Cardiac septum (tissue), 1 donor: ENCODE data around the gene RFPL2. TPM values are rescaled to one million over a fixed set of nuclear protein-coding genes. Genes with fewer than 3 reads are reported as not detected.

Experiments
- total RNA-seq: library from RNA; stranded (reverse); fragmentation: NEBNext Ultra II Directional; extraction: Animal tissue kit (Norgen Biotek cat#: 25700); gene quantifications from one replicate; pipeline ENCODE4 v1.2.1, GENCODE V29; 2021
- donor health status: DM: no; HTN: no; CAD: no.

RFPL2 gene
- total RNA-seq, 1 donor from 2014 or later = not detected

Other genes with a start within 250 kb of the RFPL2 start
- gene SLC5A1, start 161.8 kb downstream of the RFPL2 start, total RNA-seq = 28.4 TPM
- not detected for gene C22orf42, start 45.8 kb downstream of the RFPL2 start, total RNA-seq
- gene SLC5A4, start 50.3 kb upstream of the RFPL2 start, total RNA-seq = 0.19 TPM
- gene RFPL3, start 152.8 kb upstream of the RFPL2 start, total RNA-seq = not detected
- 42.0 TPM for gene RTCB, start 207.2 kb upstream of the RFPL2 start, total RNA-seq